Measurements from ENCODE around the gene TRIM34. TPM values are rescaled to one million over a fixed set of nuclear protein-coding genes. Genes with fewer than 3 reads are reported as not detected.

TRIM34 gene
- total and polyA plus RNA-seq, 2 of the 4 experiments (the other 2 are of a cell fraction): 6.1 to 8.6 TPM

GRCh38 chr11:5631417-5631816, 6.6 kb downstream of the TRIM34 start:
- Histone ChIP-seq H4K5ac (ENCODE audit: low read depth, low read length) (no peak overlapping the region), H3K27me3 (ENCODE audit: control insufficient read depth, insufficient read depth, low read length) (no peaks in the 10 kb centered on the region), H2BK20ac (ENCODE audit: low read depth, low read length) (no peak overlapping the region), H2AK9ac (replicated peaks; ENCODE audit: low read depth, low read length, poor library complexity) (no peak overlapping the region), H4K8ac (ENCODE audit: low read depth in 2 of 2, low read length in 2 of 2) (no peak overlapping the region), H2BK15ac (ENCODE audit: low read depth, low read length) (no peak overlapping the region), H3K4me3 (ENCODE audit: insufficient read depth, low read depth, low read length) (no peak overlapping the region), H3K27ac (ENCODE audit: insufficient read depth, low read length) (no peak overlapping the region), H2BK120ac (ENCODE audit: low read depth, low read length) (no peak overlapping the region), H3K4ac (ENCODE audit: low read depth, low read length) (no peak overlapping the region), H3K9me1 (ENCODE audit: insufficient read depth, low read length) (no peaks in the 10 kb centered on the region; the same call in 1 of the 2 replicates), H3K9me3 (ENCODE audit: control insufficient read depth, insufficient read depth, low read length) (no peaks in the 10 kb centered on the region), H3K18ac (ENCODE audit: low read depth, low read length) (no peak overlapping the region), H3K4me1 (ENCODE audit: control insufficient read depth, insufficient read depth, low read length) (peaks cover 1% of the 10 kb centered on the region), H4K91ac (ENCODE audit: insufficient read depth, low read depth, low read length) (no peak overlapping the region), H3K79me1 (ENCODE audit: low read depth in 1 of 2, low read length in 2 of 2) (no peaks in the 10 kb centered on the region; a peak in 1 of 4 replicates), H4K20me1 (ENCODE audit: insufficient read depth, low read length) (no peaks in the 10 kb centered on the region), H3K9ac (ENCODE audit: low read depth, low read length) (no peak overlapping the region), H3K23ac (ENCODE audit: low read depth, low read length) (no peak overlapping the region), H3K36me3 (ENCODE audit: control insufficient read depth, insufficient read depth, low read length) (peaks cover 7% of the 10 kb centered on the region), H3K56ac (ENCODE audit: extremely low read depth, insufficient read depth, low read length) (no peak overlapping the region), H2AK5ac (ENCODE audit: low read depth, low read length) (no peak overlapping the region), H3K4me2 (ENCODE audit: low read depth, low read length) (no peak overlapping the region), H2BK5ac (ENCODE audit: low read depth, low read length, poor library complexity, severe bottlenecking) (no peak overlapping the region), H3K14ac (replicated peaks; ENCODE audit: low read depth, low read length) (no peak overlapping the region), H2AFZ (replicated peaks; ENCODE audit: low read length, poor library complexity) (no peak overlapping the region)
- intact Hi-C loops (cut with micrococcal nuclease): no loop called here
- ChIA-PET CTCF (no interaction called here), POLR2A (ENCODE audit: unreplicated experiment) (interaction anchor here (0.6 kb wide), 1 partner anchor 74 kb away, joined by 3 read pairs; no protein-coding TSS in a partner anchor)
- dilution Hi-C loops (cut with HindIII; ENCODE audit: low sequenced_read_pairs, unreplicated experiment): no loop called here
- ATAC-seq (ENCODE audit: low read depth) (no peak), DNase-seq (no peak)
- no TSS peak for BruUV-seq (replicated peaks)
- in situ Hi-C loops (cut with MboI; ENCODE audit: low sequenced_read_pairs): no loop called here
- TF ChIP-seq, protein P1, sequence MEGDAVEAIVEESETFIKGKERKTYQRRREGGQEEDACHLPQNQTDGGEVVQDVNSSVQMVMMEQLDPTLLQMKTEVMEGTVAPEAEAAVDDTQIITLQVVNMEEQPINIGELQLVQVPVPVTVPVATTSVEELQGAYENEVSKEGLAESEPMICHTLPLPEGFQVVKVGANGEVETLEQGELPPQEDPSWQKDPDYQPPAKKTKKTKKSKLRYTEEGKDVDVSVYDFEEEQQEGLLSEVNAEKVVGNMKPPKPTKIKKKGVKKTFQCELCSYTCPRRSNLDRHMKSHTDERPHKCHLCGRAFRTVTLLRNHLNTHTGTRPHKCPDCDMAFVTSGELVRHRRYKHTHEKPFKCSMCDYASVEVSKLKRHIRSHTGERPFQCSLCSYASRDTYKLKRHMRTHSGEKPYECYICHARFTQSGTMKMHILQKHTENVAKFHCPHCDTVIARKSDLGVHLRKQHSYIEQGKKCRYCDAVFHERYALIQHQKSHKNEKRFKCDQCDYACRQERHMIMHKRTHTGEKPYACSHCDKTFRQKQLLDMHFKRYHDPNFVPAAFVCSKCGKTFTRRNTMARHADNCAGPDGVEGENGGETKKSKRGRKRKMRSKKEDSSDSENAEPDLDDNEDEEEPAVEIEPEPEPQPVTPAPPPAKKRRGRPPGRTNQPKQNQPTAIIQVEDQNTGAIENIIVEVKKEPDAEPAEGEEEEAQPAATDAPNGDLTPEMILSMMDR (conservative IDR thresholded peaks at IDR 0.05; ENCODE audit: low read depth, low read length): no peak
- no peak for TF ChIP-seq FOS (IDR thresholded peaks at IDR 0.05; ENCODE audit: low read depth, low read length)
- TF ChIP-seq RCOR1 (IDR thresholded peaks at IDR 0.05; ENCODE audit: insufficient replicate concordance, low read length): no peak
- TF ChIP-seq BHLHE40 (IDR thresholded peaks at IDR 0.05; ENCODE audit: low read depth, low read length): no peak
- no peak for TF ChIP-seq RFX5 (IDR thresholded peaks at IDR 0.05; ENCODE audit: low read depth, low read length)
- TF ChIP-seq SMC3 (IDR thresholded peaks at IDR 0.05; ENCODE audit: low read depth, low read length): no peak
- TF ChIP-seq USF2 (IDR thresholded peaks at IDR 0.05; ENCODE audit: low read depth, low read length): no peak
- TF ChIP-seq POLR2A (IDR thresholded peaks at IDR 0.05; ENCODE audit: low read depth, low read length): no peak
- 92% methylated on average over 2 of the region's 2 CpGs; no CpG with 5 or more reads in 1 of the 2 experiments for WGBS, 2 experiments (ENCODE audit: extremely low coverage in 2 of 2, insufficient read length in 1 of 2)
